CD4-positive, alpha-beta T cell (primary cell): ENCODE results near the gene CNTFR. TPM values are rescaled to one million over a fixed set of nuclear protein-coding genes. Genes with fewer than 3 reads are reported as not detected.

Source experiments
- ATAC-seq: fragments of 200-7000 bp; cut with Tn5 transposase; one replicate; pipeline ENCODE4 v1.10.0; 2022; ENCODE audit warnings: mild to moderate bottlenecking; ENCODE audit not compliant: poor library complexity
- CTCF ChIA-PET: fragments of 350-600 bp; sonication (Branson Sonifier 250); formaldehyde crosslinking; loops from one replicate; lab custom pipeline; 2021; ENCODE audit warnings: antibody characterized with exemption, inconsistent platforms; lab: Charles Lee
- POLR2A ChIA-PET: fragments of 350-600 bp; sonication (Branson Sonifier 250); formaldehyde crosslinking; loops from one replicate; lab custom pipeline; 2021; ENCODE audit warnings: antibody characterized with exemption, inconsistent platforms; lab: Charles Lee
- DNase-seq, 14 experiments: peaks; one replicate each; pipeline ENCODE4 v3.0.0-alpha.2; 2013 to 2020; ENCODE audit warnings: mixed read lengths in 2 of 14
- H3K27ac ChIP-seq, 2 donors: one replicate each; pipeline versions ENCODE4 v1.5.1 to v1.7.0; 2013; ENCODE audit warnings: low read length in 2 of 2, low read depth in 1 of 2, mild to moderate bottlenecking in 1 of 2
- H3K27me3 ChIP-seq, 2 experiments: 1 replicate in 1 of 2; 2 replicates in 1 of 2; pipeline versions ENCODE4 v1.6.1 to v1.7.0; 2013; ENCODE audit warnings: low read length in 2 of 2, control low read depth in 1 of 2, mild to moderate bottlenecking in 1 of 2, moderate library complexity in 1 of 2; ENCODE audit not compliant: insufficient read depth in 2 of 2, control insufficient read depth in 1 of 2
- H3K36me3 ChIP-seq: one replicate; pipeline ENCODE4 v1.6.1; 2013; ENCODE audit warnings: low read length, control low read depth; ENCODE audit not compliant: insufficient read depth
- H3K4me1 ChIP-seq: one replicate; pipeline ENCODE4 v1.6.1; 2013; ENCODE audit warnings: low read length, control low read depth; ENCODE audit not compliant: insufficient read depth
- H3K4me3 ChIP-seq: one replicate; pipeline ENCODE4 v1.5.1; 2013; ENCODE audit warnings: mild to moderate bottlenecking, low read length, moderate library complexity
- H3K9me3 ChIP-seq, 2 experiments: 1 replicate in 1 of 2; 2 replicates in 1 of 2; pipeline versions ENCODE4 v1.6.1 to v1.7.0; 2013; ENCODE audit warnings: low read length in 2 of 2, mild to moderate bottlenecking in 2 of 2, control low read depth in 1 of 2, moderate library complexity in 1 of 2; ENCODE audit not compliant: control insufficient read depth in 1 of 2, insufficient read depth in 1 of 2
- H3K27ac Mint-ChIP-seq: one replicate; pipeline ENCODE4 v1.8.0; 2020; ENCODE audit warnings: mixed read lengths
- H3K27me3 Mint-ChIP-seq: one replicate; pipeline ENCODE4 v1.8.0; 2021; ENCODE audit warnings: mixed read lengths
- H3K36me3 Mint-ChIP-seq: one replicate; pipeline ENCODE4 v1.8.0; 2021; ENCODE audit warnings: low read depth, mixed read lengths
- H3K4me1 Mint-ChIP-seq: one replicate; pipeline ENCODE4 v1.8.0; 2021; ENCODE audit warnings: low read depth, mixed read lengths
- H3K4me3 Mint-ChIP-seq: one replicate; pipeline ENCODE4 v1.8.0; 2020; ENCODE audit warnings: mild to moderate bottlenecking, mixed read lengths
- H3K9me3 Mint-ChIP-seq: one replicate; pipeline ENCODE4 v1.8.0; 2020; ENCODE audit warnings: mixed read lengths
- CTCF ChIP-seq: fragments of 200-600 bp; IDR thresholded peaks from one replicate; pipeline ENCODE4 v1.8.0; 2022; ENCODE audit warnings: antibody characterized with exemption, mild to moderate bottlenecking
- intact Hi-C, 2 experiments: fragments of 100-400 bp; cut with DNase I in 1 of 2; cut with micrococcal nuclease in 1 of 2; formaldehyde crosslinking; loops; one replicate each; pipeline versions ENCODE4 v1.15.1 to v1.9.0; 2023 to 2025; cut with DNase I, micrococcal nuclease
- total RNA-seq, 174 experiments: library from RNA in 2 of 174; stranded (reverse) in 2 of 174; gene quantifications; one replicate each; pipeline ENCODE4 v1.2.3 and lab custom pipeline; 2021 to 2026

The CNTFR gene
- total RNA-seq, 2 experiments from 2014 or later = not detected

- Mint-ChIP-seq H3K27me3 (no peaks in the 10 kb centered on the region), H3K4me1 (peaks cover 45% of the 10 kb centered on the region), H3K4me3 (peak within 1 kb of the TSS; percentile 89), H3K9me3 (no peaks in the 10 kb centered on the region), H3K27ac (peak within 1 kb of the TSS; percentile 89), H3K36me3 (peaks cover 14% of the 10 kb centered on the region)
- ATAC-seq = peak; percentile 92
- peak; percentile 85 to 95 (median 92) for DNase-seq
- H3K27ac ChIP-seq = peak within 1 kb of the TSS; percentile 72 to 84
- H3K9me3 ChIP-seq = no peaks in the 10 kb centered on the region
- H3K4me1 ChIP-seq = peaks cover 41% of the 10 kb centered on the region
- POLR2A ChIA-PET = interaction anchor here (0.6 to 5.0 kb wide), 24 partner anchors 9 to 1347 kb away, joined by 3 to 84 read pairs (median 4); partner anchors contain the start of genes ARID3C, CCL27, DCTN3 and DNAI1
- H3K27me3 ChIP-seq = no peaks in the 10 kb centered on the region
- intact Hi-C loops = loop anchor here (2.0 to 10.0 kb wide), 4 partner anchors 25 to 583 kb away; partner anchors contain the start of genes CCL27 (in 1 of the 2), FANCG (in 1 of the 2) and VCP (in 1 of the 2)
- TF ChIP-seq CTCF = no peak
- peaks cover 14% of the 10 kb centered on the region for H3K36me3 ChIP-seq
- H3K4me3 ChIP-seq = peak within 1 kb of the TSS; percentile 86
- CTCF ChIA-PET = interaction anchor here (0.6 to 3.9 kb wide), 6 partner anchors 9 to 262 kb away, joined by 3 to 29 read pairs (median 10); partner anchors contain the start of gene GALT
Measured at GRCh38 chr9:34637356-34638137, 48.0 kb upstream of the CNTFR start, which contains the start of gene SIGMAR1. SIGMAR1 (minus strand) TSS chr9:34637787; CDS start chr9:34637697, 90 bp downstream.

GRCh38 chr9:34636791-34637355 is 47.3 kb upstream of the CNTFR start:
- ChIA-PET POLR2A (interaction anchor here (0.7 to 5.0 kb wide), 18 partner anchors 8 to 260 kb away, joined by 3 to 84 read pairs (median 6); partner anchors contain the start of genes ARID3C, CCL27, DCTN3 and DNAI1), CTCF (interaction anchor here (0.8 to 3.9 kb wide), 6 partner anchors 10 to 261 kb away, joined by 3 to 29 read pairs (median 10); partner anchors contain the start of gene GALT)
- peak overlapping the region; percentile 55 to 72 for H3K27ac ChIP-seq
- H3K4me3 Mint-ChIP-seq = peak overlapping the region; percentile 89
- H3K27me3 Mint-ChIP-seq = no peaks in the 10 kb centered on the region
- TF ChIP-seq CTCF = no peak
- intact Hi-C loops = loop anchor here (5.0 to 10.0 kb wide), 3 partner anchors 135 to 582 kb away; partner anchors contain the start of genes FANCG (in 1 of the 2) and VCP (in 1 of the 2)
- peaks cover 14% of the 10 kb centered on the region for H3K36me3 Mint-ChIP-seq
- no peaks in the 10 kb centered on the region for H3K9me3 ChIP-seq
- peak overlapping the region; percentile 86 for H3K4me3 ChIP-seq
- no peaks in the 10 kb centered on the region for H3K9me3 Mint-ChIP-seq
- no peaks in the 10 kb centered on the region for H3K27me3 ChIP-seq
- H3K4me1 ChIP-seq = peaks cover 41% of the 10 kb centered on the region
- peaks cover 14% of the 10 kb centered on the region for H3K36me3 ChIP-seq
- no peak for ATAC-seq
- peaks cover 46% of the 10 kb centered on the region for H3K4me1 Mint-ChIP-seq
- no peak for DNase-seq
- H3K27ac Mint-ChIP-seq = peak overlapping the region; percentile 89

- Histone ChIP-seq H3K36me3 (peaks cover 14% of the 10 kb centered on the region), H3K27me3 (peaks cover 0 to under 1% of the 10 kb centered on the region in 2 experiments), H3K4me3 (no peak overlapping the region), H3K27ac (no peak overlapping the region), H3K9me3 (no peaks in the 10 kb centered on the region), H3K4me1 (peaks cover 41% of the 10 kb centered on the region)
- DNase-seq (no peak), ATAC-seq (no peak)
- intact Hi-C loops = loop anchor here (5.0 to 10.0 kb wide), 3 partner anchors 133 to 581 kb away; partner anchors contain the start of genes FANCG (in 1 of the 2) and VCP (in 1 of the 2)
- ChIA-PET POLR2A (interaction anchor here (4.1 to 5.0 kb wide), 2 partner anchors 12 to 15 kb away, joined by 46 to 84 read pairs; partner anchors contain the start of genes DCTN3 and GALT), CTCF (interaction anchor here (0.7 to 3.9 kb wide), 6 partner anchors 10 to 67 kb away, joined by 3 to 41 read pairs (median 18); partner anchors contain the start of genes GALT and RPP25L)
- Mint-ChIP-seq H3K4me1 (peaks cover 46% of the 10 kb centered on the region), H3K27me3 (peaks cover 2% of the 10 kb centered on the region), H3K36me3 (peaks cover 14% of the 10 kb centered on the region), H3K27ac (no peak overlapping the region), H3K9me3 (no peaks in the 10 kb centered on the region), H3K4me3 (peak overlapping the region; percentile 75)
- no peak for TF ChIP-seq CTCF
Measured at GRCh38 chr9:34635556-34635955, 46.0 kb upstream of the CNTFR start.
